Mesenchymal stem cell (in vitro differentiated cells and primary cell): ENCODE data around the gene TNPO3. TPM values are rescaled to one million over a fixed set of nuclear protein-coding genes. Genes with fewer than 3 reads are reported as not detected.

ENCODE experiments used
- small RNA-seq: library from polyadenylated mRNA; stranded (forward); fragments of <200 nt; extraction: miRNeasy Mini kit (QIAGEN cat#:217004); gene quantifications from one replicate; pipeline ENCODE3, GENCODE V24; 2013; ENCODE audit warnings: low read depth

TNPO3 gene

Small RNA genes within 50 kb of the gene (small RNA-seq; reads per million reads assigned to genes)
- gene RN7SL306P: not detected
